Muscle layer of duodenum (tissue), 2 donors: ENCODE measurements around the gene CSNK2B.

Experiments
- H3K27ac ChIP-seq: one replicate; pipeline ENCODE4 v1.7.0; 2013; ENCODE audit warnings: mild to moderate bottlenecking, low read length
- H3K27me3 ChIP-seq: one replicate; pipeline ENCODE4 v1.7.0; 2013; ENCODE audit warnings: low read depth, mild to moderate bottlenecking, control low read depth, low read length
- H3K36me3 ChIP-seq, 2 donors: one replicate each; pipeline ENCODE4 v1.7.0; 2013; ENCODE audit warnings: low read length in 2 of 2, control low read depth in 1 of 2, mild to moderate bottlenecking in 1 of 2; ENCODE audit not compliant: insufficient read depth in 2 of 2, control insufficient read depth in 1 of 2
- H3K4me1 ChIP-seq, 2 donors: one replicate each; pipeline ENCODE4 v1.7.0; 2013; ENCODE audit warnings: low read length in 2 of 2, mild to moderate bottlenecking in 2 of 2, control low read depth in 1 of 2, moderate library complexity in 1 of 2; ENCODE audit not compliant: insufficient read depth in 2 of 2, control insufficient read depth in 1 of 2
- H3K4me3 ChIP-seq, 2 donors: one replicate each; pipeline ENCODE4 v1.7.0; 2013; ENCODE audit warnings: low read length in 2 of 2, low read depth in 1 of 2, mild to moderate bottlenecking in 1 of 2
- H3K9me3 ChIP-seq, 2 donors: one replicate each; pipeline ENCODE4 v1.7.0; 2013; ENCODE audit warnings: low read length in 2 of 2, control low read depth in 1 of 2, mild to moderate bottlenecking in 1 of 2; ENCODE audit not compliant: control insufficient read depth in 1 of 2
- donor health status: healthy.

CSNK2B gene

DNA sequence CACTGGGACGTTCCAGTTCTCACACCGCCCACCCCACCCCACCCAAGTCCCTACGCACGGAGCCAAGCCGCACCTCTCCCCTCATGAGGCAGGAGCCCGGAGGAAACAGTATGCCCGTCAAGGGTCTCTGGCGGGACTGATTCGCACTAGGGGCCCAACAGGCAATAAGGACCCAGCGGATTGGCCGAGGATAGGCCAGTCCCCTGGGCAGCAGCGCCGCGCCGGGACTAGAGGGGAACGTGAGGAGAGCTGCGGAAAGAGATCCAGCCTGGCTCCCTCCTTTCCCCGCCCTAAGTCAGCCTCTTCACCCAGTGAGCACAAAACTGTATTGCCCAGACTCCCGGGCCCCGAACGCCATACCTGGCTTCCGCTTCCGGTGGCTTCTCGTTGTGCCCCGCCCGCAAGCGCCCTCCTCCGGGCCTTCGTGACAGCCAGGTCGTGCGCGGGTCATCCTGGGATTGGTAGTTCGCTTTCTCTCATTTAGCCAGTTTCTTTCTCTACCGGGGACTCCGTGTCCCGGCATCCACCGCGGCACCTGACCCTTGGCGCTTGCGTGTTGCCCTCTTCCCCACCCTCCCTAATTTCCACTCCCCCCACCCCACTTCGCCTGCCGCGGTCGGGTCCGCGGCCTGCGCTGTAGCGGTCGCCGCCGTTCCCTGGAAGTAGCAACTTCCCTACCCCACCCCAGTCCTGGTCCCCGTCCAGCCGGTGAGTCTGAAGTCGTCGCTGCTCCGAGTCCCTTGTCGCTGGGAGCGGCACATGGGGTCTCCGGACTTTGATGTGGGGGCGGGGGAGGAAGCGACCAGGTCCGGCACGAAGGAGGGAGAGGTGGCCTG, at the start of gene CSNK2B:
CSNK2B (plus strand) TSS at position 580 of the 836 bp plus-strand sequence. CDS start 752 bp downstream, outside the sequence.
- no peaks in the 10 kb centered on the region for H3K27me3 ChIP-seq
- peaks cover 6 to 44% of the 10 kb centered on the region in 2 donors for H3K4me1 ChIP-seq
- H3K9me3 ChIP-seq, result no peaks in the 10 kb centered on the region
- H3K36me3 ChIP-seq, result peaks cover 39 to 56% of the 10 kb centered on the region in 2 donors
- peak within 1 kb of the TSS; percentile 83 to 94 for H3K4me3 ChIP-seq
- H3K27ac ChIP-seq, result peak within 1 kb of the TSS; percentile 98

DNA sequence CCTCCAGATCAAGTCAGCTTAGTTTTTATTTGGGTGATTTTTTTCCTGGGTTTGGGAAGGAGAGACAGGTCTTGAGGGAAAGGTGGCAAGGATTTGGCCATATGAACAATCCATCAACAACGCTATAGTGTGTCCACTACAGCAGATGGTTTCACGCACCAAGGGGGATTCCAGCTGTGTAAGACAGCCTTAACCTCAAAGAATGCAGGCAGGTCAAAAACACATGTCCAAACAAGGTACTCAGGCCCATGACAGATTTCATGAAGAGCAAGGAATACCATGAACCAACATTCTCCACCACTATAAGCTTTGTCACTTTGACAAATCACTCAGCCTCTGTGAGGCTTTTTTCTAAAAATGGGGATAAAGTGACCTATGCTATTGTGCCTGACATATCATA, 48.9 kb upstream of the CSNK2B start:
- H3K9me3 ChIP-seq, result no peaks in the 10 kb centered on the region
- H3K27ac ChIP-seq, result no peak overlapping the region
- H3K27me3 ChIP-seq, result no peaks in the 10 kb centered on the region
- H3K4me3 ChIP-seq, result no peak overlapping the region
- peaks cover 0 to 7% of the 10 kb centered on the region in 2 donors for H3K4me1 ChIP-seq
- no peaks in the 10 kb centered on the region for H3K36me3 ChIP-seq

GRCh38 chr6:31619805-31620585, 45.9 kb upstream of the CSNK2B start:
- Histone ChIP-seq H3K27ac (peak overlapping the region; percentile 92), H3K4me1 (peaks cover 0 to 17% of the 10 kb centered on the region in 2 donors), H3K4me3 (peak overlapping the region; percentile 93), H3K9me3 (no peaks in the 10 kb centered on the region), H3K27me3 (no peaks in the 10 kb centered on the region), H3K36me3 (peaks cover 13 to 19% of the 10 kb centered on the region in 2 donors)

DNA sequence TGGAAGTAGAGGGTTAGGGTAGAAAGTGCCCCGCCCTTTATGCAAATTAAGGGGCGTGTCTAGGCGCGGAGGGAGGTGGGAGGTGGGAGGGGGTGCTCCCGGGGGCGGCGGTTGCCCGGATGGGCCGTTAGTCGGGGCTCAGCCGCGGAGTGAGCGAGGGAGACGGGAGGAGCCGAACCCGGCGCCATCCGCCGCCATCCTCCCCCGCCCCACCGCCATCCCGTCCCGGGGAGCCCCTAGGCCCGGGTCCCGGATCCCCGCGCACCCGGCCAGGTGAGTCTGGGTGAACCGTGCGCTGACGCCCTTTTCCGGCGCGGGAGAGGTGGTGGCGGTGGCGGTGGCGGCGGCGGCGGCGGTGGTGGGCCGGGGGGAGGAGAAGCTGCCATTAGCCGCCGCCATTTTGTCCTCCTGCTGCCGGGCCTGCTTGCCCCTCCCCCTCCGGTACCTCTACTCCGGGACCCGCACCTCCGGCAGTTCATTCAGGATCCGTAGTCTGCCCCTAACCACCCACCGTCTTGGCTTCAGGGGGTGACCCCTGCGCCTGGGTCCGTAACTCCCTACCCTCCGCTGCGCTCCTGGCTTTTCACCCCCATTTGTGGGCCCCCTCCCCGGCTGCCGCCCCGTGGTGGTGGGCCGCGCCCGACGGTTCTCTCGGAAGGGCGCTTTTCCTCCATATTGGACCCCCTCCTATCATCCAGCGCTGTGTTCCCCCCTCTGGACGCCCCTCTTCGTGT, 45.1 kb upstream of the CSNK2B start, which contains the start of gene PRRC2A:
PRRC2A (plus strand) TSS at position 130 of the 734 bp plus-strand sequence. CDS start 2,075 bp downstream, outside the sequence.
- Histone ChIP-seq H3K27ac (peak within 1 kb of the TSS; percentile 92), H3K27me3 (no peaks in the 10 kb centered on the region), H3K4me1 (peaks cover 0 to 17% of the 10 kb centered on the region in 2 donors), H3K4me3 (peak within 1 kb of the TSS; percentile 93), H3K36me3 (peaks cover 21 to 26% of the 10 kb centered on the region in 2 donors), H3K9me3 (no peaks in the 10 kb centered on the region)

GRCh38 chr6:31621320-31621939, 44.5 kb upstream of the CSNK2B start:
- Histone ChIP-seq H3K9me3 (no peaks in the 10 kb centered on the region), H3K4me3 (peak overlapping the region; percentile 93), H3K36me3 (peaks cover 27 to 33% of the 10 kb centered on the region in 2 donors), H3K4me1 (peaks cover 0 to 17% of the 10 kb centered on the region in 2 donors), H3K27me3 (no peaks in the 10 kb centered on the region), H3K27ac (peak overlapping the region; percentile 92)

GRCh38 chr6:31621991-31622390, 43.9 kb upstream of the CSNK2B start:
- peaks cover 0 to 17% of the 10 kb centered on the region in 2 donors for H3K4me1 ChIP-seq
- peak overlapping the region; percentile 92 for H3K27ac ChIP-seq
- peak overlapping the region; percentile 93 for H3K4me3 ChIP-seq
- peaks cover 33 to 38% of the 10 kb centered on the region in 2 donors for H3K36me3 ChIP-seq
- H3K27me3 ChIP-seq, result no peaks in the 10 kb centered on the region
- H3K9me3 ChIP-seq, result no peaks in the 10 kb centered on the region

GRCh38 chr6:31622684-31623091, 43.2 kb upstream of the CSNK2B start:
- Histone ChIP-seq H3K36me3 (peaks cover 40 to 45% of the 10 kb centered on the region in 2 donors), H3K27me3 (no peaks in the 10 kb centered on the region), H3K4me3 (peak overlapping the region; percentile 93), H3K4me1 (peaks cover 0 to 17% of the 10 kb centered on the region in 2 donors), H3K9me3 (no peaks in the 10 kb centered on the region), H3K27ac (peak overlapping the region; percentile 92)

DNA sequence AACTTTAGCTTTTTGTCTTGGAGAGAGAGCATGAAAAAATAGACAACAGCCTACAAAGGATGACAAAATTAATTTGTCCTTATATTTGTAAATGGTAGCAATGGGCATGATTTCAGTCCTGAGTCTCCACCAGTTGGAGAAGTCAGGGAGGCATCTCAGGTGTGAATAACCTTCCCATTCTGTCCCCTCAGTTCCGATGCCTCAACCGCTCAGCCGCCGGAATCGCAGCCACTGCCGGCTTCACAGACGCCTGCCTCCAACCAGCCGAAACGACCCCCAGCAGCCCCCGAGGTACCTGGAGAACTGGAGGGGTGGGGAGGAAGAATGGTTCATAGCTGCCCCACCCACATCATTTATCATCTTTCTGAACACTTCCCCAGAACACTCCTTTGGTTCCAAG, 41.8 kb upstream of the CSNK2B start:
- Histone ChIP-seq H3K36me3 (peaks cover 53 to 59% of the 10 kb centered on the region in 2 donors), H3K4me3 (no peak overlapping the region), H3K27ac (no peak overlapping the region), H3K27me3 (no peaks in the 10 kb centered on the region), H3K4me1 (peaks cover 0 to 17% of the 10 kb centered on the region in 2 donors), H3K9me3 (no peaks in the 10 kb centered on the region)

GRCh38 chr6:31626952-31627351, 38.9 kb upstream of the CSNK2B start:
- H3K4me1 ChIP-seq, result peaks cover 0 to 10% of the 10 kb centered on the region in 2 donors
- no peaks in the 10 kb centered on the region for H3K27me3 ChIP-seq
- H3K27ac ChIP-seq, result no peak overlapping the region
- H3K4me3 ChIP-seq, result no peak overlapping the region
- peaks cover 70 to 88% of the 10 kb centered on the region in 2 donors for H3K36me3 ChIP-seq
- no peaks in the 10 kb centered on the region for H3K9me3 ChIP-seq

- Histone ChIP-seq H3K27me3 (no peaks in the 10 kb centered on the region), H3K36me3 (peaks cover 78 to 96% of the 10 kb centered on the region in 2 donors), H3K9me3 (no peaks in the 10 kb centered on the region), H3K27ac (no peak overlapping the region), H3K4me3 (no peak overlapping the region), H3K4me1 (peaks cover 0 to 5% of the 10 kb centered on the region in 2 donors)
Observed at GRCh38 chr6:31627690-31628287, 38.1 kb upstream of the CSNK2B start.
